IMR-90 (cell line): ENCODE data around the gene SEMG1. TPM values are rescaled to one million over a fixed set of nuclear protein-coding genes. Genes with fewer than 3 reads are reported as not detected.

Source experiments
- ATAC-seq: fragments of 200-7000 bp; cut with Tn5 transposase; 2 replicates; pipeline ENCODE4 v1.9.1; 2020; ENCODE audit warnings: low read depth, mild to moderate bottlenecking, moderate library complexity
- BruUV-seq: library from RNA; stranded (reverse); fragments of 400-500 nt; replicated peaks from 2 replicates; lab custom pipeline; 2021; lab: Mats Ljungman, UMichigan
- CTCF ChIA-PET: fragments of 300-600 bp; formaldehyde crosslinking; extraction: SDS; loops from one replicate; lab custom pipeline; 2021; ENCODE audit warnings: antibody characterized with exemption; lab: Yijun Ruan, JAX
- POLR2A ChIA-PET: fragments of 300-600 bp; sonication (Branson Sonifier 250); formaldehyde crosslinking; loops from one replicate; lab custom pipeline; 2022; ENCODE audit warnings: antibody characterized with exemption; ENCODE audit not compliant: unreplicated experiment; lab: Charles Lee
- DNase-seq: peaks from one replicate; pipeline ENCODE4 v3.0.0; 2013
- H2AFZ ChIP-seq: replicated peaks from 2 replicates; pipeline ENCODE3; 2013; ENCODE audit warnings: low read length, mild to moderate bottlenecking; ENCODE audit not compliant: poor library complexity
- H2AK5ac ChIP-seq: 2 replicates; pipeline ENCODE4 v1.6.1; 2013; ENCODE audit warnings: low read depth, low read length, inconsistent platforms
- H2AK9ac ChIP-seq: replicated peaks from 2 replicates; pipeline ENCODE3; 2013; ENCODE audit warnings: mild to moderate bottlenecking, low read depth, low read length, moderate library complexity; ENCODE audit not compliant: poor library complexity
- H2BK120ac ChIP-seq: 2 replicates; pipeline ENCODE4 v1.6.1; 2013; ENCODE audit warnings: low read depth, low read length, inconsistent platforms
- H2BK15ac ChIP-seq: 3 replicates; pipeline ENCODE4 v1.6.1; 2013; ENCODE audit warnings: low read depth, low read length, inconsistent platforms
- H2BK20ac ChIP-seq: 2 replicates; pipeline ENCODE4 v1.6.1; 2013; ENCODE audit warnings: low read depth, mild to moderate bottlenecking, inconsistent platforms, low read length, moderate library complexity
- H2BK5ac ChIP-seq: 2 replicates; pipeline ENCODE4 v1.6.1; 2013; ENCODE audit warnings: mild to moderate bottlenecking, low read depth, low read length, inconsistent platforms; ENCODE audit not compliant: poor library complexity, severe bottlenecking
- H3K14ac ChIP-seq: replicated peaks from 2 replicates; pipeline ENCODE4 v1.6.1; 2013; ENCODE audit warnings: low read depth, low read length, inconsistent platforms
- H3K18ac ChIP-seq: 2 replicates; pipeline ENCODE4 v1.6.1; 2013; ENCODE audit warnings: low read depth, low read length, control low read depth
- H3K23ac ChIP-seq: 2 replicates; pipeline ENCODE4 v1.6.1; 2013; ENCODE audit warnings: low read depth, low read length, inconsistent platforms
- H3K27ac ChIP-seq: 2 replicates; pipeline ENCODE4 v1.5.1; 2013; ENCODE audit warnings: mild to moderate bottlenecking, control low read depth, low read length; ENCODE audit not compliant: insufficient read depth
- H3K27me3 ChIP-seq: 2 replicates; pipeline ENCODE4 v1.6.1; 2013; ENCODE audit warnings: low read length; ENCODE audit not compliant: control insufficient read depth, insufficient read depth
- H3K36me3 ChIP-seq: 2 replicates; pipeline ENCODE4 v1.6.1; 2013; ENCODE audit warnings: low read length, mixed read lengths; ENCODE audit not compliant: control insufficient read depth, insufficient read depth
- H3K4ac ChIP-seq: 2 replicates; pipeline ENCODE4 v1.6.1; 2013; ENCODE audit warnings: low read depth, low read length, inconsistent platforms
- H3K4me1 ChIP-seq: 2 replicates; pipeline ENCODE4 v1.6.1; 2013; ENCODE audit warnings: low read length, mixed read lengths; ENCODE audit not compliant: control insufficient read depth, insufficient read depth
- H3K4me2 ChIP-seq: 2 replicates; pipeline ENCODE4 v1.6.1; 2013; ENCODE audit warnings: low read depth, mild to moderate bottlenecking, control low read depth, low read length, moderate library complexity
- H3K4me3 ChIP-seq: 2 replicates; pipeline ENCODE4 v1.5.1; 2013; ENCODE audit warnings: low read depth, mild to moderate bottlenecking, control low read depth, low read length, moderate library complexity; ENCODE audit not compliant: insufficient read depth
- H3K56ac ChIP-seq: 2 replicates; pipeline ENCODE4 v1.6.1; 2013; ENCODE audit warnings: low read length, inconsistent platforms; ENCODE audit not compliant: insufficient read depth; ENCODE audit errors: extremely low read depth
- H3K79me1 ChIP-seq, 2 experiments: 2 replicates each; pipeline ENCODE4 v1.6.1; 2013; ENCODE audit warnings: low read length in 2 of 2, inconsistent platforms in 1 of 2, low read depth in 1 of 2
- H3K9ac ChIP-seq: 2 replicates; pipeline ENCODE4 v1.6.1; 2013; ENCODE audit warnings: low read depth, low read length, control low read depth
- H3K9me1 ChIP-seq: 2 replicates; pipeline ENCODE4 v1.6.1; 2013; ENCODE audit warnings: low read length, inconsistent platforms; ENCODE audit not compliant: insufficient read depth
- H3K9me3 ChIP-seq: 2 replicates; pipeline ENCODE4 v1.6.1; 2013; ENCODE audit warnings: low read length; ENCODE audit not compliant: control insufficient read depth, insufficient read depth
- H4K20me1 ChIP-seq: 2 replicates; pipeline ENCODE4 v1.6.1; 2013; ENCODE audit warnings: low read length, inconsistent platforms; ENCODE audit not compliant: insufficient read depth
- H4K5ac ChIP-seq: 2 replicates; pipeline ENCODE4 v1.6.1; 2013; ENCODE audit warnings: mild to moderate bottlenecking, low read depth, low read length, control low read depth
- H4K8ac ChIP-seq, 2 experiments: 2 replicates each; pipeline ENCODE4 v1.6.1; 2013; ENCODE audit warnings: low read depth in 2 of 2, low read length in 2 of 2, control low read depth in 1 of 2, inconsistent platforms in 1 of 2
- H4K91ac ChIP-seq: 2 replicates; pipeline ENCODE4 v1.6.1; 2013; ENCODE audit warnings: low read depth, low read length, inconsistent platforms; ENCODE audit not compliant: insufficient read depth
- BHLHE40 ChIP-seq: fragments of 150-350 bp; IDR thresholded peaks from 2 replicates; pipeline ENCODE4 v1.6.1; 2016; ENCODE audit warnings: mild to moderate bottlenecking, low read depth, low read length
- CHD1 ChIP-seq: IDR thresholded peaks from 2 replicates; pipeline ENCODE4 v1.6.1; 2012; ENCODE audit warnings: low read depth, low read length, improper control_type of control experiment
- FOS ChIP-seq: fragments of 150-350 bp; IDR thresholded peaks from 2 replicates; pipeline ENCODE4 v1.6.1; 2016; ENCODE audit warnings: low read depth, low read length
- MAFK ChIP-seq: IDR thresholded peaks from 2 replicates; pipeline ENCODE4 v1.6.1; 2012; ENCODE audit warnings: low read depth, low read length, improper control_type of control experiment
- MAZ ChIP-seq: IDR thresholded peaks from 2 replicates; pipeline ENCODE4 v1.6.1; 2012; ENCODE audit warnings: low read depth, mild to moderate bottlenecking, low read length, improper control_type of control experiment, moderate library complexity, borderline replicate concordance
- MXI1 ChIP-seq: IDR thresholded peaks from 2 replicates; pipeline ENCODE4 v1.6.1; 2012; ENCODE audit warnings: low read depth, mild to moderate bottlenecking, low read length, moderate library complexity, borderline replicate concordance
- POLR2A ChIP-seq: IDR thresholded peaks from 2 replicates; pipeline ENCODE4 v1.6.1; 2012; ENCODE audit warnings: mild to moderate bottlenecking, low read depth, low read length
- RAD21 ChIP-seq: IDR thresholded peaks from 2 replicates; pipeline ENCODE4 v1.6.1; 2012; ENCODE audit warnings: low read length, improper control_type of control experiment
- RCOR1 ChIP-seq: IDR thresholded peaks from 2 replicates; pipeline ENCODE4 v1.6.1; 2012; ENCODE audit warnings: mild to moderate bottlenecking, low read length, improper control_type of control experiment; ENCODE audit not compliant: insufficient replicate concordance
- RFX5 ChIP-seq: IDR thresholded peaks from 2 replicates; pipeline ENCODE4 v1.8.0; 2012; ENCODE audit warnings: low read depth, mild to moderate bottlenecking, low read length, moderate library complexity
- SMC3 ChIP-seq: fragments of 150-350 bp; IDR thresholded peaks from 2 replicates; pipeline ENCODE4 v1.6.1; 2016; ENCODE audit warnings: low read depth, mild to moderate bottlenecking, antibody characterized with exemption, low read length, moderate library complexity
- dilution Hi-C: fragments of 300-500 bp; cut with HindIII; formaldehyde crosslinking; loops from one replicate; pipeline ENCODE4 v1.14.3; 2018; ENCODE audit warnings: low sequenced_read_pairs; ENCODE audit not compliant: unreplicated experiment
- in situ Hi-C: fragments of 300-500 bp; cut with MboI; formaldehyde crosslinking; loops from 3 replicates; pipeline ENCODE4 v1.14.3; 2019; ENCODE audit warnings: low sequenced_read_pairs, inconsistent platforms, mixed read lengths
- intact Hi-C: fragments of 100-400 bp; cut with micrococcal nuclease; formaldehyde crosslinking; loops from 2 replicates; pipeline ENCODE4 v1.10.0; 2022
- polyA plus RNA-seq, 3 experiments: library from polyadenylated mRNA; depleted of rRNA; stranded (reverse); fragments of >200 nt; gene quantifications; 2 replicates each; pipeline ENCODE4 v1.2.3, GENCODE V29; 2012; ENCODE audit warnings: low replicate concordance in 1 of 3
- total RNA-seq: library from RNA; depleted of rRNA; stranded (reverse); fragments of >200 nt; gene quantifications from 2 replicates; pipeline ENCODE4 v1.2.3, GENCODE V29; 2012
- TF ChIP-seq, protein P1 (sequence below): conservative IDR thresholded peaks from 2 replicates; pipeline ENCODE4 v1.5.1; 2012; ENCODE audit warnings: mild to moderate bottlenecking, low read depth, low read length, improper control_type of control experiment
- TF ChIP-seq, protein P2 (sequence below): fragments of 150-350 bp; IDR thresholded peaks from 2 replicates; pipeline ENCODE4 v1.6.1; 2016; ENCODE audit warnings: low read depth, mild to moderate bottlenecking, low read length, moderate library complexity, borderline replicate concordance

The SEMG1 gene
- total and polyA plus RNA-seq, 2 of the 4 experiments (the other 2 are of a cell fraction) = not detected

DNA sequence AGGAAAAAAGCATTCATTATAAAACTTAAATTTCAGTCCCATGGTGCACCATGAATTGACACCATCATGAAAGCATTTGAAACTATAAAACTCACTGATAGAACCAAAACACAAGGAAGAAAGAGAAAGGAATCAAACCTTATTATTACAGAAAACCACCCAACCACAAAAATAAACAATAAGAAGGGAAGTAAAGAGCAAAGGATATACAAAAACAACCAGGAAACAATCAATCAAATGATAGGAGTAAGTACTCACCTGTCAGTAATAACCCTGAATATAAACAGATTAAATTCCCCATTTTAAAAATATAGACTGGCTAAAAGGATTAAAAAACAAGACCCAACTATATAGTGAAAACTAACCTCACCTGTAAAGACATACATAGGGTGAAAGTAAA lies 41.8 kb downstream of the SEMG1 start:
- no peaks in the 10 kb centered on the region for H4K20me1 ChIP-seq
- no peaks in the 10 kb centered on the region for H3K79me1 ChIP-seq
- H2BK120ac ChIP-seq = no peak overlapping the region
- H3K27me3 ChIP-seq = peaks cover 17% of the 10 kb centered on the region
- H3K56ac ChIP-seq = no peak overlapping the region
- no peaks in the 10 kb centered on the region for H3K9me1 ChIP-seq
- no peak overlapping the region for H3K14ac ChIP-seq
- ChIA-PET POLR2A (no interaction called here), CTCF (no interaction called here)
- no peaks in the 10 kb centered on the region for H3K9me3 ChIP-seq
- no peak overlapping the region for H2AK5ac ChIP-seq
- no peak for TF ChIP-seq MXI1
- no peak for TF ChIP-seq SMC3
- no peak for TF ChIP-seq FOS
- no peak for TF ChIP-seq MAZ
- TF ChIP-seq, protein P1, sequence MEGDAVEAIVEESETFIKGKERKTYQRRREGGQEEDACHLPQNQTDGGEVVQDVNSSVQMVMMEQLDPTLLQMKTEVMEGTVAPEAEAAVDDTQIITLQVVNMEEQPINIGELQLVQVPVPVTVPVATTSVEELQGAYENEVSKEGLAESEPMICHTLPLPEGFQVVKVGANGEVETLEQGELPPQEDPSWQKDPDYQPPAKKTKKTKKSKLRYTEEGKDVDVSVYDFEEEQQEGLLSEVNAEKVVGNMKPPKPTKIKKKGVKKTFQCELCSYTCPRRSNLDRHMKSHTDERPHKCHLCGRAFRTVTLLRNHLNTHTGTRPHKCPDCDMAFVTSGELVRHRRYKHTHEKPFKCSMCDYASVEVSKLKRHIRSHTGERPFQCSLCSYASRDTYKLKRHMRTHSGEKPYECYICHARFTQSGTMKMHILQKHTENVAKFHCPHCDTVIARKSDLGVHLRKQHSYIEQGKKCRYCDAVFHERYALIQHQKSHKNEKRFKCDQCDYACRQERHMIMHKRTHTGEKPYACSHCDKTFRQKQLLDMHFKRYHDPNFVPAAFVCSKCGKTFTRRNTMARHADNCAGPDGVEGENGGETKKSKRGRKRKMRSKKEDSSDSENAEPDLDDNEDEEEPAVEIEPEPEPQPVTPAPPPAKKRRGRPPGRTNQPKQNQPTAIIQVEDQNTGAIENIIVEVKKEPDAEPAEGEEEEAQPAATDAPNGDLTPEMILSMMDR = no peak
- TF ChIP-seq RCOR1 = no peak
- TF ChIP-seq RFX5 = no peak
- TF ChIP-seq CHD1 = no peak
- no peak for TF ChIP-seq RAD21
- no peak for TF ChIP-seq MAFK
- TF ChIP-seq, protein P2, sequence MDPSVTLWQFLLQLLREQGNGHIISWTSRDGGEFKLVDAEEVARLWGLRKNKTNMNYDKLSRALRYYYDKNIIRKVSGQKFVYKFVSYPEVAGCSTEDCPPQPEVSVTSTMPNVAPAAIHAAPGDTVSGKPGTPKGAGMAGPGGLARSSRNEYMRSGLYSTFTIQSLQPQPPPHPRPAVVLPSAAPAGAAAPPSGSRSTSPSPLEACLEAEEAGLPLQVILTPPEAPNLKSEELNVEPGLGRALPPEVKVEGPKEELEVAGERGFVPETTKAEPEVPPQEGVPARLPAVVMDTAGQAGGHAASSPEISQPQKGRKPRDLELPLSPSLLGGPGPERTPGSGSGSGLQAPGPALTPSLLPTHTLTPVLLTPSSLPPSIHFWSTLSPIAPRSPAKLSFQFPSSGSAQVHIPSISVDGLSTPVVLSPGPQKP = no peak
- no peak for TF ChIP-seq BHLHE40
- no peak for TF ChIP-seq POLR2A
- H4K91ac ChIP-seq = no peak overlapping the region
- no peak overlapping the region for H2BK20ac ChIP-seq
- no peaks in the 10 kb centered on the region for H3K36me3 ChIP-seq
- no TSS peak for BruUV-seq
- no peak overlapping the region for H2BK5ac ChIP-seq
- in situ Hi-C loops (no loop called here), dilution Hi-C loops (no loop called here), intact Hi-C loops (no loop called here)
- H2AFZ ChIP-seq = no peak overlapping the region
- H3K23ac ChIP-seq = no peak overlapping the region
- no peak overlapping the region for H3K4me3 ChIP-seq
- no peak overlapping the region for H3K27ac ChIP-seq
- H3K18ac ChIP-seq = no peak overlapping the region
- no peak overlapping the region for H4K8ac ChIP-seq
- no peak overlapping the region for H2BK15ac ChIP-seq
- H3K4ac ChIP-seq = no peak overlapping the region
- ATAC-seq (no peak), DNase-seq (no peak)
- H4K5ac ChIP-seq = no peak overlapping the region
- H2AK9ac ChIP-seq = no peak overlapping the region
- no peak overlapping the region for H3K9ac ChIP-seq
- H3K4me1 ChIP-seq = no peaks in the 10 kb centered on the region
- no peak overlapping the region for H3K4me2 ChIP-seq
